GM06990 (cell line): ENCODE measurements around the gene PHACTR1.
"Not testable (repeated sequence)": the region's sequence is repeated elsewhere in the genome, so short reads cannot be mapped to it uniquely, and the experiment has no call there.

Source experiments
- DNase-seq: peaks from one replicate; pipeline ENCODE4 v3.0.0-alpha.2; 2011; ENCODE audit not compliant: insufficient read length; ENCODE audit errors: extremely low read depth
- H3K27me3 ChIP-seq: replicated peaks from 2 replicates; pipeline ENCODE4 v1.6.0; 2011; ENCODE audit warnings: low read length; ENCODE audit not compliant: control insufficient read depth, insufficient read depth
- H3K36me3 ChIP-seq: 2 replicates; pipeline ENCODE4 v1.5.1; 2011; ENCODE audit warnings: low read length; ENCODE audit not compliant: control insufficient read depth, insufficient read depth
- H3K4me3 ChIP-seq: replicated peaks from 2 replicates; pipeline ENCODE4 v1.5.1; 2011; ENCODE audit warnings: low read depth, mild to moderate bottlenecking, control low read depth, low read length
- CTCF ChIP-seq: IDR thresholded peaks from 2 replicates; pipeline ENCODE4 v1.5.1; 2011; ENCODE audit warnings: low read length, control low read depth, mild to moderate bottlenecking, inconsistent platforms; ENCODE audit not compliant: insufficient read depth, poor library complexity, severe bottlenecking

Gene PHACTR1

GRCh38 chr6:12717356-12717755 lies 789 bp downstream of the PHACTR1 start:
- Histone ChIP-seq H3K36me3 (no peaks in the 10 kb centered on the region), H3K4me3 (no peak overlapping the region), H3K27me3 (no peaks in the 10 kb centered on the region; the same call in none of the 2 replicates)
- no peak for TF ChIP-seq CTCF
- no peak for DNase-seq

GRCh38 chr6:12718015-12718414 lies 1.4 kb downstream of the PHACTR1 start:
- DNase-seq, result no peak
- Histone ChIP-seq H3K27me3 (no peaks in the 10 kb centered on the region; the same call in none of the 2 replicates), H3K4me3 (no peak overlapping the region), H3K36me3 (no peaks in the 10 kb centered on the region)
- TF ChIP-seq CTCF, result no peak

- no peak for TF ChIP-seq CTCF
- DNase-seq, result no peak
- no peak overlapping the region for H3K4me3 ChIP-seq
- H3K27me3 ChIP-seq, result no peaks in the 10 kb centered on the region; the same call in 1 of the 2 replicates
- H3K36me3 ChIP-seq, result no peaks in the 10 kb centered on the region
These were observed 2.5 kb downstream of the PHACTR1 start for GRCh38 chr6:12719017-12719416.

GRCh38 chr6:12720310-12720709 lies 3.7 kb downstream of the PHACTR1 start:
- Histone ChIP-seq H3K27me3 (no peaks in the 10 kb centered on the region; the same call in 1 of the 2 replicates), H3K4me3 (no peak overlapping the region), H3K36me3 (no peaks in the 10 kb centered on the region)
- no peak for TF ChIP-seq CTCF
- DNase-seq, result no peak

GRCh38 chr6:12725263-12725662 lies 8.7 kb downstream of the PHACTR1 start:
- Histone ChIP-seq H3K27me3 (no peaks in the 10 kb centered on the region), H3K36me3 (no peaks in the 10 kb centered on the region), H3K4me3 (no peak overlapping the region)
- no peak for TF ChIP-seq CTCF
- no peak for DNase-seq

GRCh38 chr6:12729467-12729866 lies 12.9 kb downstream of the PHACTR1 start:
- H3K27me3 ChIP-seq, result no peaks in the 10 kb centered on the region
- no peak for TF ChIP-seq CTCF
- H3K36me3 ChIP-seq, result no peaks in the 10 kb centered on the region
- H3K4me3 ChIP-seq, result no peak overlapping the region
- no peak for DNase-seq

- not testable (repeated sequence) for H3K36me3 ChIP-seq, H3K4me3 ChIP-seq, H3K27me3 ChIP-seq, DNase-seq
These were observed 14.2 kb downstream of the PHACTR1 start for GRCh38 chr6:12730809-12731208.
